Suprapubic skin (tissue), 4 donors: ENCODE measurements around the gene VBP1. TPM values are rescaled to one million over a fixed set of nuclear protein-coding genes. Genes with fewer than 3 reads are reported as not detected.
"Not testable (repeated sequence)": the region's sequence is repeated elsewhere in the genome, so short reads cannot be mapped to it uniquely, and the experiment has no call there.

Source experiments
- DNase-seq, 2 donors: peaks; one replicate each; pipeline ENCODE4 v3.0.0-alpha.2; 2019; ENCODE audit warnings: low spot score in 2 of 2
- H3K27ac ChIP-seq: fragments of 200-600 bp; sonication (generic); one replicate; pipeline ENCODE4 v1.5.1; 2019
- H3K27me3 ChIP-seq: fragments of 200-600 bp; sonication (generic); one replicate; pipeline ENCODE4 v1.5.1; 2019
- H3K36me3 ChIP-seq: fragments of 200-600 bp; sonication (generic); one replicate; pipeline ENCODE4 v1.5.1; 2019
- H3K4me1 ChIP-seq: fragments of 200-600 bp; sonication (generic); one replicate; pipeline ENCODE4 v1.5.1; 2019
- H3K4me3 ChIP-seq: fragments of 200-600 bp; sonication (generic); one replicate; pipeline ENCODE4 v1.5.1; 2019; ENCODE audit warnings: mild to moderate bottlenecking
- H3K9me3 ChIP-seq: fragments of 200-600 bp; sonication (generic); one replicate; pipeline ENCODE4 v1.5.1; 2019
- CTCF ChIP-seq, 2 donors: fragments of 200-600 bp in 1 of 2; fragments of 450-650 bp in 1 of 2; sonication (generic) in 1 of 2; IDR thresholded peaks; one replicate each; pipeline ENCODE4 v1.5.1; 2016 to 2019; ENCODE audit warnings: antibody characterized with exemption in 2 of 2, mild to moderate bottlenecking in 1 of 2, moderate library complexity in 1 of 2
- EP300 ChIP-seq: sonication (generic); formaldehyde crosslinking; IDR thresholded peaks from one replicate; pipeline ENCODE4 v1.6.1; 2017; ENCODE audit warnings: antibody characterized with exemption
- POLR2A ChIP-seq, 2 donors: fragments of 450-650 bp; IDR thresholded peaks; one replicate each; pipeline ENCODE4 v1.6.1; 2017; ENCODE audit warnings: antibody characterized with exemption in 2 of 2, mild to moderate bottlenecking in 2 of 2, moderate library complexity in 2 of 2
- POLR2AphosphoS5 ChIP-seq, 3 donors: sonication (generic); formaldehyde crosslinking; IDR thresholded peaks; one replicate each; pipeline ENCODE4 v1.6.1; 2017; ENCODE audit warnings: antibody characterized with exemption in 3 of 3
- WGBS: methylation state at CpG from one replicate; pipeline ENCODE4 v1.1.5; 2018; 5-methylcytosine and 5-hydroxymethylcytosine counted together
- total RNA-seq, 4 donors: library from RNA; depleted of rRNA; stranded (reverse); fragments of >200 nt; gene quantifications; one replicate each; pipeline ENCODE4 v1.1.0, GENCODE V29; 2016

The VBP1 gene
- total RNA-seq, 4 donors from 2014 or later: 10.8 to 26.7 (median 21.8) TPM

DNA sequence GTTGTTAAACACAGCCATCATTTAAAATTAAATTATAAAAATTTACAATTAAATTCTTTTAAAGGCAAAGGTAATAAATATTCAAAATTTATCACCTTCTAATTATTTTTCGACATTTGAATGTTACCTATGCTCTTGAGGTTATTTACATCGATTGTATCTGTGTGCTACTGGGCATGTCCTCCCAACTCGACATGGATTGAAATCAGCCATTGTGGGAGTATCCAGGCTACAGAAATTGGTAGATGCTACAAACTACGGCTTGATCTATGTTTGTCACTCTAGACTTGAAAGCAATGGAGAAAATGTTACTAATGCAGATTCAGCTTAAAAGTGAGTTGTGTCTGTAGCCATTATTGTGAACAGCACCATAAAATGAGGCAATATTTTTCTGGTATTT lies 2.5 kb upstream of the VBP1 start:
- Histone ChIP-seq H3K27ac (no peak overlapping the region), H3K4me3 (no peak overlapping the region), H3K27me3 (no peaks in the 10 kb centered on the region), H3K36me3 (no peaks in the 10 kb centered on the region), H3K9me3 (no peaks in the 10 kb centered on the region), H3K4me1 (peaks cover 3% of the 10 kb centered on the region)
- no peak for TF ChIP-seq POLR2A (IDR thresholded peaks at IDR 0.05)
- no peak for TF ChIP-seq POLR2AphosphoS5 (IDR thresholded peaks at IDR 0.05)
- TF ChIP-seq CTCF (IDR thresholded peaks at IDR 0.05): no peak
- no peak for TF ChIP-seq EP300
- DNase-seq: no peak
- 74% methylated on average over 4 of the region's 4 CpGs for WGBS

DNA sequence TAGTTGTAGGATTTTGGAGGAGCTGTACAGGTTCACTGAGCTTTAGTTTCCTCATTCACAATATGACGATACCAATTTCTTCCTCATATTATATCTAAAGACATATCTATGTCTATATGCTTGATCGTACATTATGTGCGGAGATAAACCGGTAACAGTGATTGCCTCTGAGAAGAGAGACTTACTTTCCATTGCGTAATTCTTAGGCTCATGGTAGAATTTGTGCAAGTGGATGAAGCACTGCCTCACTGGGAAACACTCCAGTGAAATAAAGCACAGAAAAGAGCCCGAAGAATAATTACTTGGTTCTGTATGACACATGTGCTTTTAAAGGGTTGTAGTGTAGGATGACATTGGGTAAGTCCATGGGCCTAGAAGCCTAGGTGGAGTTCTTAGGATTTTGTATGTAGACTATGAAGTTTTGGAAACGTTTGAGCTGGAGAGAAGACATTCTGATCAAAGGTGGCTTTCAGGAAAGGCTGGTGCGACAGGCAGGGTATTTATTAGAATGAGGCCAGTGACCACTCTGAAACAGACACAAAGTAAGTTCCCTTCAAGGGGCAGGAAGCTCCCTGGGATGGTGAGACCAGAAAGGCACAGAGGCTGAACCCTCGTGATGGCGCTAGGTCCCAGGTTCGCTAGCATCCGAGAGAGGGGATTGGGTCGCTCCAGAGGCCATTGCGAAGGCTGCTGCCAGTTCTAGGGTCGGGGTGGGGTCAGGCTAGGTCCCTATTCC lies 649 bp upstream of the VBP1 start:
- H3K27me3 ChIP-seq: no peaks in the 10 kb centered on the region
- H3K36me3 ChIP-seq: no peaks in the 10 kb centered on the region
- peaks cover 3% of the 10 kb centered on the region for H3K4me1 ChIP-seq
- peak overlapping the region; percentile 93 for H3K27ac ChIP-seq
- no peaks in the 10 kb centered on the region for H3K9me3 ChIP-seq
- 62% methylated on average over 14 of the region's 15 CpGs for WGBS
- no peak for TF ChIP-seq POLR2A (IDR thresholded peaks at IDR 0.05)
- no peak for TF ChIP-seq EP300
- no peak for TF ChIP-seq POLR2AphosphoS5 (IDR thresholded peaks at IDR 0.05)
- no peak for TF ChIP-seq CTCF (IDR thresholded peaks at IDR 0.05)
- DNase-seq: no peak
- H3K4me3 ChIP-seq: peak overlapping the region; percentile 69

GRCh38 chrX:155216940-155217440 lies 730 bp downstream of the VBP1 start:
- peak overlapping the region; percentile 69 for H3K4me3 ChIP-seq
- no peaks in the 10 kb centered on the region for H3K27me3 ChIP-seq
- no peaks in the 10 kb centered on the region for H3K36me3 ChIP-seq
- peak overlapping the region; percentile 93 for H3K27ac ChIP-seq
- DNase-seq: no peak
- TF ChIP-seq POLR2A (IDR thresholded peaks at IDR 0.05): no peak
- H3K4me1 ChIP-seq: peaks cover 3% of the 10 kb centered on the region
- WGBS: 34% methylated on average over 11 of the region's 11 CpGs
- no peaks in the 10 kb centered on the region for H3K9me3 ChIP-seq

GRCh38 chrX:155218777-155219176 lies 2.5 kb downstream of the VBP1 start:
- whole genome bisulfite sequencing: 88% methylated on average over 2 of the region's 2 CpGs
- TF ChIP-seq POLR2A (IDR thresholded peaks at IDR 0.05): no peak
- no peaks in the 10 kb centered on the region for H3K9me3 ChIP-seq
- no peaks in the 10 kb centered on the region for H3K27me3 ChIP-seq
- H3K27ac ChIP-seq: no peak overlapping the region
- DNase-seq: no peak
- no peak overlapping the region for H3K4me3 ChIP-seq
- peaks cover 3% of the 10 kb centered on the region for H3K36me3 ChIP-seq
- peaks cover 3% of the 10 kb centered on the region for H3K4me1 ChIP-seq

DNA sequence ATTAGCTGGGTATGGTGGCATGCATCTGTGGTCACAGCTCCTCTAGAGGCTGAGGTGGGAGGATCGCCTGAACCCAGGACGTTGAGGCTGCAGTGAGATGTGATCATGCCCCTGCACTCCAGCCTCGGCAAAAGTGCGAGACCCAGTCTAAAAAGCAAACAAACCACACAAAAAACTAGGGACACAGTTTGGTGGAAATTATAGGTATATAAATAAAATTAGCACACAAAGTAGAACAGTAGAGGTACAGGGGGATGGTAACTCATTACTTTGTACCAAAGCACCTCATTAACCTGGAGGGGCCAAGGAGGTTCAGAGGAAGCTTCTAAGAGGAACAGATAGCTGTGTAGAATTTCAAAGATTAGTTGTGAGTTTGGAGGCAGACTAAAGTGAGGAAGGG lies 5.1 kb downstream of the VBP1 start:
- no peak overlapping the region for H3K4me3 ChIP-seq
- H3K27ac ChIP-seq: no peak overlapping the region
- H3K36me3 ChIP-seq: peaks cover 3% of the 10 kb centered on the region
- TF ChIP-seq POLR2A (IDR thresholded peaks at IDR 0.05) (no peak), EP300 (no peak), POLR2AphosphoS5 (IDR thresholded peaks at IDR 0.05) (no peak)
- 86% methylated on average over 4 of the region's 4 CpGs for WGBS
- H3K9me3 ChIP-seq: no peaks in the 10 kb centered on the region
- H3K4me1 ChIP-seq: peaks cover 3% of the 10 kb centered on the region
- no peak for DNase-seq
- no peaks in the 10 kb centered on the region for H3K27me3 ChIP-seq

GRCh38 chrX:155223746-155224145 lies 7.5 kb downstream of the VBP1 start:
- H3K9me3 ChIP-seq, H3K4me1 ChIP-seq, H3K27ac ChIP-seq, H3K4me3 ChIP-seq, H3K27me3 ChIP-seq, DNase-seq, H3K36me3 ChIP-seq: not testable (repeated sequence)
- WGBS: 100% methylated on average over 17 of the region's 30 CpGs

GRCh38 chrX:155225774-155226173 lies 9.5 kb downstream of the VBP1 start:
- Histone ChIP-seq H3K36me3 (peaks cover 18% of the 10 kb centered on the region), H3K27me3 (no peaks in the 10 kb centered on the region), H3K4me3 (no peak overlapping the region), H3K27ac (no peak overlapping the region), H3K4me1 (no peaks in the 10 kb centered on the region), H3K9me3 (no peaks in the 10 kb centered on the region)
- 79% methylated on average over 3 of the region's 3 CpGs for WGBS
- no peak for DNase-seq
- no peak for TF ChIP-seq CTCF (IDR thresholded peaks at IDR 0.05)
- no peak for TF ChIP-seq POLR2A (IDR thresholded peaks at IDR 0.05)
- no peak for TF ChIP-seq EP300
- no peak for TF ChIP-seq POLR2AphosphoS5 (IDR thresholded peaks at IDR 0.05)
